ENCODE measurements around the gene ANKRD13D.
"Not testable (repeated sequence)": the region's sequence is repeated elsewhere in the genome, so short reads cannot be mapped to it uniquely, and the experiment has no call there.

Gene ANKRD13D

DNA sequence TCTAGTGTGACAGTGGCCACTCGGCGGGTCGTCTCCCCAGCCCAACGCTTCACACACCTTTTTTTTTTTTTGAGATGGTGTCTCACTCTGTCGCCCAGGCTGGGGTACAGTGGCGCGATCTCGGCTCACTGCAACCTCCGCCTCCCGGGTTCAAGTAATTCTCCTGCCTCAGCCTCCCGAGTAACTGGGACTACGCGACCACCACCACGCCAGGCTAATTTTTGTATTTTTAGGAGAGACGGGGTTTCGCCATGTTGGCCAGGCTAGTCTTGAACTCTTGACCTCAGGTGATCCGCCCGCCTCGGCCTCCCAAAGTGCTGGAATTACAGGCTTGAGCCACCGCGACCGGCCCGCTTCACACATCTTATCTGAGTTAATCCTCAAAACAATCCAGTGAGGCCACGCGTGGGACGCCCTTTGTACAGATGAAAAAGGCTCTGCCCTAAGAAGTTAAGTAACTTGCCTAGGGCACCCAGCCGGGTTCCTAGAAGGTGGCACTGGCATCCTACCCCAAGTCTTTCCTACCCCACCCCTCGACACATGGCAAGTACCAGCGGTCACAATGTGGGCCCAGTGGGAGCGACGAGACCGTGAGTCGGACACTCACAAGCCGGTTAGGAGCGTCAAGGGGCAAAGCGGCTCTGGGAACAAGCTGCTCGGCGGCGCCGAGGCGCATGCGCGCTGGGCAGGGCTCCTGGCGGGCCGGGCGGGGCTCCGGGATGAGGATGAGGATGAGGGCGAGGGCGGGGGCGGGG, 28.0 kb upstream of the ANKRD13D start:
- intact Hi-C loops (cut with DNase I): not testable (repeated sequence)
- peak in 9 of 10 donors; percentile 54 to 96 (median 75) for DNase-seq

GRCh38 chr11:67261640-67261945, 27.5 kb upstream of the ANKRD13D start:
- peak in 1 of 10 donors; percentile 69 for DNase-seq
- intact Hi-C loops (cut with DNase I): no loop called here

- intact Hi-C loops (cut with DNase I): loop anchor here (1.0 kb wide), 1 partner anchor 55 kb away; no protein-coding TSS in a partner anchor
- DNase-seq: peak in 1 of 10 donors; percentile 47
Observed at GRCh38 chr11:67261946-67262681, 27.0 kb upstream of the ANKRD13D start.

DNA sequence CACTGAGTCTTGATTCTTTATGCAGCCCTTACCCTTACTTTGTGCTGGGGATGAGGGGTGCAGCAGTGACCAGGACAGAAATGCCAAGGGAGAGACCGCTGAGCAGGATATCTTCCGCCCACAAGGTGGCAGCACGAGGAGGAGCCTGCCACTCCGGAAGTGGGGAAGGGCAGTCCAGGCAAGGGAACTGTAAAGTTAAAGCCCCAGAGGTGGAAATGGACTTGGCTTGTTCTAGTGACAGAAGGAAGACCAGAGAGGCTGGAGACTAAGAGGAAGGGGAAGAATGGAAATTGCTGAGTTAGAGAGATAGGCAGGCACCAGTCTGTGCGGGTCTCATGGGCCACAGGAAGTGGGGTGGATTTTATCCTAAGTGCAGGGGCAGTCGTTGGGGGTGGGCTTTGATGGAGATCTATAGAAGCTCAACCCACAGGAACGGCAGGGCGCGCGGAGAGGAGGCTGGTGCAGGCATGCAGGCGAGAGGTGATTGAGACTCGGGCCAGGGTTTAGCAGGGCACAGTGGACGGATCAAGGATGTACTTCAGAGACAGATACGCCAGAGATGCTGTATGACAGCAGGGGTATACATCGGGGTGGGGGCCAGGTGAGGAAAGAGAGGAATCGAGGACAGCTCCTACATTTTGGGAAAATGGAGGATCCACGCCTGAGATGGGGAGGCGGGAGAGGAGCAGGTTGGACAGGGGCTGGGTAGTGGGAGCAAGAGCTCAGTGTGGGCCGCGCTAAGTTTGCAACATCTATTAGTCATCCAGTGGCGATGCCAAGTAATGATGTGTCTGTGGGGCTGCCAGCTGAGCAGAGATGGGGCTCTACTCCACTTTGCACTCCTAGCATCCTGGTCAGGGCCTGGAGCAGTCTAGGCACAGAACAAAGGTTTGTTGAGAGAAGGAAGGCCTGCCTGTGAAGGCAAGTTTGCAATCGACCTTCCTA, 26.1 kb upstream of the ANKRD13D start:
- intact Hi-C loops (cut with DNase I): loop anchor here (1.0 kb wide), 1 partner anchor 54 kb away; no protein-coding TSS in a partner anchor
- peak; percentile 62 to 96 (median 82) for DNase-seq

- no peak for DNase-seq
- intact Hi-C loops (cut with DNase I): no loop called here
Observed at GRCh38 chr11:67264260-67264659, 24.8 kb upstream of the ANKRD13D start.

DNA sequence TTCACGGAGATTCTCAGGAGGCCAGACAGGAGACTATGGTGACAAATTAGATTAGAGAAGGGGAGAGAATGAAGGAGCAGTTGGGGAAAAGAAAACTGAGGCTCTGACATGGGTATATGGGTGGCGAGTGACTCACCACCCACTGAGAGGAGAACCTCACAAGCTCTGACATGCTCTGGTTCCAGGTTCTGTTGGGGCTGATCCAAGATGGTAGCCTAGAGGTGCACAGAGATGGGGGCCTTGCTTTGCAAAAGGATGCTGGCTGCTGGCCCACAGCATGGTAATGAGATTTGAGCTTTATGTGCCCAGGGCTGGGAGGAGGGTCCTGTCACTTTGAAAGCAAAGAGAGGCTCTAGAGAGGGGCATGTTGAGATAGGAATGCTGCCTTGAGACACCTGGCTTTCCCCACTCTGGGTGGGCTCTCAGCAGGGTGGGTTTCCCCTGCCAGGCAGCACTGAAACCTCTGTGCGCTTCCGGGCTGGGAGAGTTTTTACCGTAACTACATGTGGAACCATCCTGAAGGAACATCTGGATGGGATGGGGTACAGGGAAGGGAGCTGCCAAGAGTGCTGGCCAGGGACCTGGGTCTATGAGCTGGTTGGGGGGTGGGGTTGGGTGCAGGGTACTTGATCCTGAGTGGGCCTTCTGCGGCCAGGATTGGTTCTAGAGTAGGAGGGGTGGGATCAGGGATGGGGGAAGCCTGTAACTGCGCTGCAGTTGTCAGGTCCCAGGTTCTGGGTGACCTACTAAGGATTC, 24.0 kb upstream of the ANKRD13D start:
- intact Hi-C loops (cut with DNase I): loop anchor here (5.0 kb wide), 1 partner anchor 117 kb away; no protein-coding TSS in a partner anchor
- DNase-seq: peak in 2 of 10 donors; percentile 17 to 24

GRCh38 chr11:67265633-67266448, 23.3 kb upstream of the ANKRD13D start:
- intact Hi-C loops (cut with DNase I): loop anchor here (1.0 to 5.0 kb wide), 2 partner anchors 51 to 116 kb away; no protein-coding TSS in a partner anchor
- peak in 7 of 10 donors; percentile 69 to 97 (median 84) for DNase-seq

DNA sequence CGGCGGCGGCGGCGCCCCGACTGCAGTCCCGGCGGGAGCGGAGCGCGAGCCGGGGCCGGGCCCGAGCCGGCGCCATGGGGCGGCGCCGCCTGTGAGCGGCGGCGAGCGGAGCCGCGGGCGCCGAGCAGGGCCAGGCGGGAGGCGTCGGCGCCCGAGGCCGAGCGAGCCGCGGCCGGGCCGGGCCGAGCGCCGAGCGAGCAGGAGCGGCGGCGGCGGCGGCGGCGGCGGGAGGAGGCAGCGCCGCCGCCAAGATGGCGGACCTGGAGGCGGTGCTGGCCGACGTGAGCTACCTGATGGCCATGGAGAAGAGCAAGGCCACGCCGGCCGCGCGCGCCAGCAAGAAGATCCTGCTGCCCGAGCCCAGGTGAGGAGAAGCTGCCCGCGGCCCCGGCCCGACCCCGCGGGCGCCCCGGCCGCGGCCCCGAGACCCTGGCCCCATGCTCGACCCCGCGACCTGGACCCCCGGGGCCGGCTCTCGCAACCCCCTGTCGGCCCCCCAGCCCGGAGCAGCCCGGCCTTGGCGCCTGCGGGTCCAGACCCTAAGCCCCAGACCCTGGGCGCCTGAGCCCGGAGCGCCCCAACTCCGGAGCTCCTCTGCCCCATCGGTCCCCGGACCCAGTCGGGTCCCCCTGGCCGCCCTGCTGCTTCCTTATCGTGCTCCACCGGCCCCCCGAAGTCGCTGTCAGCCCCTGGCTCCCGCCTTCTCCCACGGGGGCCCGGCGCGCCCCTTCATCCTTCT, 22.5 kb upstream of the ANKRD13D start, which contains the start of gene GRK2:
Gene GRK2 (plus strand): TSS at position 25 of the 739 bp plus-strand sequence. CDS start 227 bp downstream, at position 252.
- peak in 3 of 10 donors; percentile 71 to 88 (median 73) for DNase-seq
- intact Hi-C loops (cut with DNase I): loop anchor here (1.0 to 5.0 kb wide), 2 partner anchors 51 to 116 kb away; no protein-coding TSS in a partner anchor

GRCh38 chr11:67267188-67268080, 21.7 kb upstream of the ANKRD13D start:
- intact Hi-C loops (cut with DNase I): loop anchor here (5.0 kb wide), 1 partner anchor 115 kb away; no protein-coding TSS in a partner anchor
- DNase-seq: peak in 3 of 10 donors; percentile 74 to 83 (median 83)

DNA sequence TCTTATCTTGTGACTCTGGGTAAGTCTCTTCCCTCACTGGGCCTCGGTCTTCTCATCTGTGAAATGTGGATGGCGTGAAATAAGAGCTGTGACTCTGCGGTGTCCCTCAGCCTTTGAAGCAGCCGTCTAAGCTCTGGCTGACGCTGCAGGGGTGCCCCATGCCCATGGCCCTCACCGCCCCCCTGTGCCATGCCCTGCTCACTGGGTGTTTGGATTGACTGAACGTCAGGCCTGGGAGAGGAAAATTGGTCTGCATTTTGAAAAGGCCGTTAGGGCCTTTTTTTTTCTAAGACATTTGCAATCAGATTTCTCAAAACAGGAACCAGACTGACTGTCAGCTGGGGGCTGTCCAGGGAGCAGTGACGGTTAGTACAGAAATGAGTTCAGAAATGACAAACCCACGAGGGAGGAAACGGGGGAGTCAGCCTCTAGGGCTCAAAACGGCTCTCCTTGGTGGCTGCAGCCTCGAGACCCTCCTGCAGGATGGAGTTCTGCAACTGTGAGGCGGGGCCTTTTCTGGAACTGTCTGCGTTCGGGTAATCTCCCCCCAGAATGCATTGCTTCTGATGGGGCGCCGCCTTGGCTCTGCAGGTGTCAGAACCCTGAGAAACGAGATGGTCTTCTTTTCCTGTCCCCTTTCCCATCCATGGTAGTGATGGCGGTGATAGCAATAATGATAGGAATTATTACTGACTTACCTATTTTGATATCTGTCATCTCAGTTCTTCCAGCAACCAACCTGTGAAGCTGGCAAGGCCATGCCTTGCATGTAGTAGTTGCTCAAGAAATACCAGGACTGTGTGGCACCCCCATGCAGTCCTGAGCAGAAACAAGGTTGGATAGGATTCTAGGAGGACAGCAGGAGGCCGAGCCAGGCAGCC, 20.8 kb upstream of the ANKRD13D start:
- peak in 2 of 10 donors; percentile 74 to 79 for DNase-seq
- intact Hi-C loops (cut with DNase I): loop anchor here (5.0 kb wide), 1 partner anchor 114 kb away; no protein-coding TSS in a partner anchor

DNA sequence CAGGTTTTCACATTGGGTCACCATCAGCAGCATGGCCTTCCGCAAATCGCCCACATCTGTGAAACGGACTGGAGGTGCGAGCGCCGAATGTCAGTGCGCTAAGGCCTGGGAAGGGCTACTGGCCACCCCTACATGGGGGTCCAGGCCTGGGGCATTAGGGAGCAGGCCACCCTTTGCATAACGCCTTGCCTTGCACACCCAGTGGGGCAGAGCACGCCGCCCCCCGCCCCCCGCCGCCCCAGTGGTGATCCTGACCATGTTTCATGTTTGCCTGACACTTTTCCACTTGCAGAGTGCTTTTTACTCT, 20.2 kb upstream of the ANKRD13D start:
- intact Hi-C loops (cut with DNase I): loop anchor here (5.0 kb wide), 1 partner anchor 113 kb away; no protein-coding TSS in a partner anchor
- peak in 2 of 10 donors; percentile 66 to 76 for DNase-seq

DNA sequence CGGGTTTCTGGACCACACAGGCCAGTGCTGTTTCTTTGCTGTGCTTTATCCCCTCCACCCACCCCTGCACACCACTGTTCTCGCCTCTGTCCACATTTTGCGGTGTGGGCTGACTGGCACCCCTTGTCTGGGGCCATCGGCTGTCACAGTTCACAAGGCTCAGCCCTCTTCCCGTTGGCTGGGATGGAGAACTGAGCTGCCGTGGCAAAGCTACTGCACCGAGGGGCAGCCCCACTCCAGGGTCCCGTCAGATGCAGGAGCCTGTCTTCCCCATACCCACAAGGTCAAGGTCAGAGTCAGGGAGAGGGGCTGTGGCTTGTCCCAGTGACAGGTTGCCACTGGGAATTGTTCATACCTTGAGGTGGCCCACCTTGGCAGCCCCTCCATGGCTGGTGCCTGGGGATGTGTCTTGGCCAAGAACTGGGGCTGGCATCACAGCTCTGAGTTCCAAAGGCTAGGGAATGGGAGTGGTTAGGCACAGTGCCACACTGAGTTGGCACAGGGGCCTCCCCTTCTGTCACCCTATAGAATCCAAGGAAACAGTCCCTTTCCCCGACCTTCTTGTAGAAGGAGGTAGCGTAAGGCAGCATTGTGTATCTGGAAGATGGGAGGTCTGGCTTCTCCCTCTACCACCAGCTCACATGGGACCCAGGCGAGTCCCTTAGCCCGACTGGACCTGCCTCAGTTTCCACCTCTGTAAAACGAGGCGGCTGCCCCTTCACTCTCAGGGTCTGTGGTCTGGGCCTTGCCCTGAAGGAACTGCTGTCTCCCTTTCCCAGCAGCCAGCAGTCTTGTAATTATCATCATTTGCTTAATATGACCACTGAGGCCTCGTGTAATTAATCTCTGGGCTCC, 19.5 kb upstream of the ANKRD13D start:
- intact Hi-C loops (cut with DNase I): loop anchor here (5.0 kb wide), 1 partner anchor 113 kb away; no protein-coding TSS in a partner anchor
- peak in 4 of 10 donors; percentile 24 to 75 (median 66) for DNase-seq

GRCh38 chr11:67270256-67271204, 18.6 kb upstream of the ANKRD13D start:
- intact Hi-C loops (cut with DNase I): no loop called here
- DNase-seq: peak in 3 of 10 donors; percentile 75 to 86 (median 84)

- intact Hi-C loops (cut with DNase I): no loop called here
- no peak for DNase-seq
Observed at GRCh38 chr11:67271205-67271540, 17.9 kb upstream of the ANKRD13D start.
